22Rv1 (cell line): ENCODE data around the gene STAC3.

Source experiments
- ZFX ChIP-seq: fragments of 450-650 bp; IDR thresholded peaks from 2 replicates; pipeline ENCODE4 v1.6.1; 2017; ENCODE audit warnings: antibody characterized with exemption, borderline replicate concordance
- TF ChIP-seq, protein P1 (sequence below): fragments of 450-650 bp; IDR thresholded peaks from 2 replicates; pipeline ENCODE4 v1.5.1; 2017; ENCODE audit warnings: mild to moderate bottlenecking

DNA sequence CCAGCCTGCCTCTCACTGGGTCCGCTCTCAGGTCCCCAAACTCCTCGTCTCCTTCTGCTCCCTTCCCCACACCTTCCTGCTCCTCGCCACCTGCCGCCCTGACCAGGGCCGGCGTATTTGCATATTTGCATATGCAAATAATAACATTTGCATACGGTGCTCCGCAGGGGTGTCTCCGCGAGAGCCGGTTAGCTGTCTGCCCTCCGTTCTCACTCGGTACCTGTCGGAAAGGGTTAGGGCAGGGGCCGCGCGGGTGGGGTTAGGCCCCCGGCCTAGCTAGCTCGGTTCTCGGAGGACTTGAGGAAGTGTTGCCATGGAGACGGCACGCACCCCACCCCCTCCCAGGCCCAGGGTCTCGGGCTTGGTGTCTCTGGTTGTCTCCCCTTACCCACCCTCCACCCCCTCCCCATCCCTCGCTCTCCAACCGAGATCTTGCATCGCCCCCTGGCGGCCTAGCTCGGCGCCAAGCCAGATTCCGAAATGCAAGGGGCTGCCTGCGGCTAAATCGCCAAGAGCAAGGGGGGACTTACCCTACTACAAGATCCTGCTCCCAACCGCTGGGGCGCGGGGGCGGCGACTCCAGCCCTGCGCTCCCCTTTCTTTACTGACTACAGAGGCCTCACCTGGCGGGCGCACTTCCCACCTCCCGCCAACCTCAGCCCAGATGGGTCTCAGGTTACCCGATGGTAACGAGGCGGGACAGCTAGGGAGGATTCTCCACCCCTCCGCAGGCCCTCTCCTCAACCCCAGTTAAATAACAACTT lies 8.1 kb downstream of the STAC3 start:
- TF ChIP-seq, protein P1, sequence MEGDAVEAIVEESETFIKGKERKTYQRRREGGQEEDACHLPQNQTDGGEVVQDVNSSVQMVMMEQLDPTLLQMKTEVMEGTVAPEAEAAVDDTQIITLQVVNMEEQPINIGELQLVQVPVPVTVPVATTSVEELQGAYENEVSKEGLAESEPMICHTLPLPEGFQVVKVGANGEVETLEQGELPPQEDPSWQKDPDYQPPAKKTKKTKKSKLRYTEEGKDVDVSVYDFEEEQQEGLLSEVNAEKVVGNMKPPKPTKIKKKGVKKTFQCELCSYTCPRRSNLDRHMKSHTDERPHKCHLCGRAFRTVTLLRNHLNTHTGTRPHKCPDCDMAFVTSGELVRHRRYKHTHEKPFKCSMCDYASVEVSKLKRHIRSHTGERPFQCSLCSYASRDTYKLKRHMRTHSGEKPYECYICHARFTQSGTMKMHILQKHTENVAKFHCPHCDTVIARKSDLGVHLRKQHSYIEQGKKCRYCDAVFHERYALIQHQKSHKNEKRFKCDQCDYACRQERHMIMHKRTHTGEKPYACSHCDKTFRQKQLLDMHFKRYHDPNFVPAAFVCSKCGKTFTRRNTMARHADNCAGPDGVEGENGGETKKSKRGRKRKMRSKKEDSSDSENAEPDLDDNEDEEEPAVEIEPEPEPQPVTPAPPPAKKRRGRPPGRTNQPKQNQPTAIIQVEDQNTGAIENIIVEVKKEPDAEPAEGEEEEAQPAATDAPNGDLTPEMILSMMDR, result peak; percentile 73
- TF ChIP-seq ZFX, result no peak
